HuH-7.5 (cell line): ENCODE data around the gene ANTXR1.

Experiments used
- DNase-seq: peaks from one replicate; pipeline ENCODE4 v3.0.0; 2011; ENCODE audit warnings: low spot score

The ANTXR1 gene

GRCh38 chr2:69134306-69134945 is 121.4 kb downstream of the ANTXR1 start:
- DNase-seq, result no peak

- DNase-seq, result no peak
Observed at GRCh38 chr2:69138247-69138772, 125.3 kb downstream of the ANTXR1 start.

- DNase-seq, result no peak
Observed at GRCh38 chr2:69138793-69139459, 125.9 kb downstream of the ANTXR1 start.

GRCh38 chr2:69139778-69140670 is 127.0 kb downstream of the ANTXR1 start:
- no peak for DNase-seq

DNA sequence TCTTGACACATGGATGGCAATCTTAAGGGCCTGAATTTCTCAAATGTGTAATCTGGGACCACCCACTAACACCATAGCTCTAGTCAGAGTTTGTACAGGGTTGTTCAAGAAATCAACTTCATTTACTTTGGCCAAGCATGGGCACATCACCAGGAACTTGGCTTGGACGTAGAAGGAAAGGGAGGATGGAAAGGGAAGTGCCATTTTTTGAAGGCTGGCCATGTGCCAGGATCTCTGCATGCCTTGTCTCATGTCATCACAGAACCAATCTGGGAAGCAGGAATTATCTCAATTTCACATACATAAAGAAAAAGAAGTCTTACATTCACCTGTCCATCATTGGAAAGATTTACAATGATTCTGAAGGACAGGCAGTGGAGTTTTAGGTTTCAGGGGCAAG is 128.1 kb downstream of the ANTXR1 start:
- no peak for DNase-seq

DNA sequence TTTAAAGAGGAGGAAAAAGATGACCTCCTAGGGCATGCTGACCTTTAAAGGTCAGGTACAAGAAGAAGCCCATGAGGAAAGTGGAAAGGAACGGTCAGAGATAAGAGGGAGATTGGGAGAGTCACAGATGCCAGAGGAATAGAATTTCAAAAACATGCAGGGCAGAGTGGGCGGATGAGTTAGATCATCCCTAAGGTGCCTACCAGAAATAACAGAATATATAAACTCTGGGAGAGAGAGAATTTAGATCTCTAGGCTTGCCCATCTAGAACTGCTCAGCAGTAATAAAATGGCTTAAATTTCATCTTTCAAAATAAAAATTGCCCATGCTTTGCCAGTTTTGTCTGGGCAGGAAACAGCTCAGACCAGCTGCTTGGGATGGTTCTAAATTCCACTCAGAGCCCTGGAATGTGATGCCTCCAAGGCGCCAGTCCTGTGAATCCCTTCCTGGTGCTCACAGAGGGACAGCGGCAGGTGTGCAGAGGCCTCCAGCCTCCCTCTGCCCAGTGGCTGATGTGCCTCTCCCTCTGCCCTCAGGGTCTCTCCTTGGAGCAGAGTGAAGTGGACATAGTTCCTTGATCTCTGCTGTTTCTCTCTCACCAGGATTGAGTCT is 130.9 kb downstream of the ANTXR1 start:
- DNase-seq, result no peak

DNA sequence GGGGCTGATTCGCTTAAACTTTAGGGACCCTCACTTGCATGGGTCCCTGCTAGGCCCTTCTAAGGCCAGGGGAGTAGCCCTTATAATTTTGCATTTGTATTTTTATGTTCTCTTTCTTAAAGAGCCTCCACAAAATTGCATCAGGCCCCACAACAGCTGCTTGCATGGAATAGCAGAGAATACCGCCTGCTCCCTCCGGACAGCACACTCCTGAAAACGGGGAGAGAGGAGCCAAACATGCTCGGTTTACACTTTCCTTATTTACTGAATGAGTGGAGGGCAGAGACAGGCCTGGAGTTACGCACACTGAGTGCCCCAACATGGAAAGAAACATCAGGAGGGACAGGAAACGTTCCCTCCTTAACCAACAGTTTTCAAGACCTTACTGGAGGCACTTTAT is 132.2 kb downstream of the ANTXR1 start:
- DNase-seq, result no peak

DNA sequence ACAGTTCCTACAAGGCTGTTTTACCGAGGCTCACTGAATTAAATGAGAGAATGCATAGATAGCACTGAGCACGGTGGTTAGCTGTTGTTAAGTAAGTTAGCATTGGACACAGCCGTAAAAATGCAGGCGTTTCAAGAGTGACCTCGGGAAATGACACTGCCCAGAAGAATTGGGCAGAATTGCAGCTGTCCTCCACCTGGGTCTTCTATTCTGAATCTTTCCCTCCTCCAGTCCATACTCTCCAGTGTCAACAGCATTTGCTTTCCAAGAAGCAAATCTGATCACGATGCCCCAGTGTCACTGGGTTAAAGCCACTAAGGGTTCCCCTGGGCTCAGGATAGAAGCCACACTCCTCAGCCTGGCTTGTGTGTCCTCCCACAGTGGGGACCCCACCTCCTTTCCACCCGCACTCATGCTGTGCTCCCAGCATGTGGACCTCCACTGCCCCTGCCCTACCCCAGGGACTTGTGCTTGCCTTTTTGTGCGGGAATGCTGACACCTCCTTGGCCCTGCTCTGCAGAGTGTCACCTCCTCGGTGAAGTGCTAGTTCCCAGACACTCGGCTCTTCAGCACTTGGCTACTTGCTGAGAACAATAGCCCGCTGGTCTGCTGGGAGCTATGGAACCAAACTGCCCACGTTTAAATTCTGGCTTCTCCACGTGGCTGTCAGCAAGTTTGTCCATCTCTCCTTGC is 135.0 kb downstream of the ANTXR1 start:
- no peak for DNase-seq

- no peak for DNase-seq
Observed at GRCh38 chr2:69149631-69150215, 136.7 kb downstream of the ANTXR1 start.

DNA sequence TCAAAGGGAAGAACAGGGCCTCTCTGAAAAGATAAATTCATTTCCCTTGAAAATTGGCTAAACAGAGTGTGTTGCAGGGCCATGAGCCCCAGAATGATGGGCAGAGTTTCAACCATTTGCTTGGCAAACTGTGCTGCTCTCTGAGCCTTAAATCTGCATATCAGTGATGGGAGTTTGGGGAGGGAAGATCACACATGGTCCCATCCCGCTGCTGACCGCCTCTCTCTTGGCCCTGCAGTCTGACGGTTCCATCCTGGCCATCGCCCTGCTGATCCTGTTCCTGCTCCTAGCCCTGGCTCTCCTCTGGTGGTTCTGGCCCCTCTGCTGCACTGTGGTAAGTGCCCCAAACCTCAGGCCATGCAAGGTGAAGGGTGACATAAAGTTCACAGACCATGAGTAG is 139.0 kb downstream of the ANTXR1 start:
- no peak for DNase-seq

DNA sequence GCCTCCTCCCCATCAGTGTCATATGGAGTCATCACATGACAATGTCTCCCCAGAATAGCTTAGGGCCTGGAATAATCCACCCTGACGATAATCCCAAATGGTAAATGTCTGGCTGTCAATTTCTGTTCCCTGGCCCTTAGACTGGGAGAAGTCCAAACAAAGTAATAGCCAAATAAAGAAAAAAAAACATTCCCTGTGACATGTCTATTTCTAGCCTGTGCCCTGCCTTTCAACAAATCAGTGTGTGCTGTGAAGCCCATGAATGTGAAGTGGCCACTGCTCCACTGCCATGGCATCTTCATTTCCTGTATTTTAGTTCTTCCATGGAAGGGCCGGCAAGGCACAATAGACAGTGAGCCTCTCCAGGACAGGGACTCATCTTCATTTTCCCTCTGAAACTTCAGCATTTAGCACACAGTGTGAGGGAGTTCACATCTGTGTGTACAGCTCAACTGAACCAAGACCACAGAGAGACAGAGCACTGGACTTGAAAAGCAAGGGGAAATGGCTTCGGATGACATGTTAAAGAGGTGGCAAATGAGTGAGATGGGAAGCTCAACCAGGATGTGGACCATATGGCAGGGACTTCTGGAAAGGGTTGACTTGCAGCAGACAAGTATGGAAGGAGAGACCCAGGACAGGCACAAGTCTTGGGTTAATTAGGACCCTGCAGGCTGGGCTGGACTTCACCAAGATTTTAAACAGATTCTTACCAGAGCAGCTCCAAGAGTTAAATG is 140.0 kb downstream of the ANTXR1 start:
- DNase-seq, result no peak

DNA sequence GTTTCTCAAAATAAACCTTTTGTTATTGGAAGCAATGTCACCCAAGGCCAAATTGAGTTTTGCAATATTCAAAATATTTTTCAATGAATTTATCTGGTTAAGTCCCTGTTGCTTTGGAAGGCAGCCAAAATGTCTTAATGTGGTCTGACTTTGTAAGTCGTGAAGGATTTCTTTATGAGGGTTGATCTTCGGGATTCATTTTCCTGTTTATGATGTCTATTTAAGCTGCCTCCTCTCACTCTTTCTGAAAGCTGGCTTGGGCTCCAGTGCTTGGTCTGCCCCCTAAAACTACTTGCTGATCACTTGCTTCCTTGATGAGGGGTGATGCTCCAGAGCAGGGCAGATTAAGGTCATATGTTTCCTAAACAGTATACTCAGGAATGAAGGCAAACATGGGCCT is 141.1 kb downstream of the ANTXR1 start:
- no peak for DNase-seq

- no peak for DNase-seq
Observed at GRCh38 chr2:69156624-69157023, 143.6 kb downstream of the ANTXR1 start.

GRCh38 chr2:69157441-69157840 is 144.5 kb downstream of the ANTXR1 start:
- no peak for DNase-seq

GRCh38 chr2:69159986-69160385 is 147.0 kb downstream of the ANTXR1 start:
- DNase-seq, result no peak

GRCh38 chr2:69162057-69162456 is 149.1 kb downstream of the ANTXR1 start:
- no peak for DNase-seq

DNA sequence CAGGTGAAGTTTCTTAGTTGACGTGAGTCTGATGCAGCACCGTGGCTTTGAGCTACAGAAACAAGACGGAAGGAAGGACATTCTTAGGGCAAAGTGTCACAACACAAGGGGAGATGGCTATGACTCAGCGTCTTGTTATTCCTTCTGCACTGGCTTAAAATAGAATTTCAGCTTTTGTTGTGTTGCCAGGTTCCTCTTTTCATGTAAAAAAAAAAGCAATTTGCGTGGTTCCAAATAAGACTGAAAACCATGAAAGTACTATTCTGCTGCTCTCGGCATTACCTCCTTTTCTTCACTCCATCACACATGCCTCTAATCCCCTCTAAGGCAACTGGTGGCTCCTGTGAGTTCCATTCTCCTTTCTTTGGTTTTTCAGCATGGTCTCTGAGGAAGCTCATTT is 150.1 kb downstream of the ANTXR1 start:
- no peak for DNase-seq

GRCh38 chr2:69163556-69163955 is 150.6 kb downstream of the ANTXR1 start:
- no peak for DNase-seq

DNA sequence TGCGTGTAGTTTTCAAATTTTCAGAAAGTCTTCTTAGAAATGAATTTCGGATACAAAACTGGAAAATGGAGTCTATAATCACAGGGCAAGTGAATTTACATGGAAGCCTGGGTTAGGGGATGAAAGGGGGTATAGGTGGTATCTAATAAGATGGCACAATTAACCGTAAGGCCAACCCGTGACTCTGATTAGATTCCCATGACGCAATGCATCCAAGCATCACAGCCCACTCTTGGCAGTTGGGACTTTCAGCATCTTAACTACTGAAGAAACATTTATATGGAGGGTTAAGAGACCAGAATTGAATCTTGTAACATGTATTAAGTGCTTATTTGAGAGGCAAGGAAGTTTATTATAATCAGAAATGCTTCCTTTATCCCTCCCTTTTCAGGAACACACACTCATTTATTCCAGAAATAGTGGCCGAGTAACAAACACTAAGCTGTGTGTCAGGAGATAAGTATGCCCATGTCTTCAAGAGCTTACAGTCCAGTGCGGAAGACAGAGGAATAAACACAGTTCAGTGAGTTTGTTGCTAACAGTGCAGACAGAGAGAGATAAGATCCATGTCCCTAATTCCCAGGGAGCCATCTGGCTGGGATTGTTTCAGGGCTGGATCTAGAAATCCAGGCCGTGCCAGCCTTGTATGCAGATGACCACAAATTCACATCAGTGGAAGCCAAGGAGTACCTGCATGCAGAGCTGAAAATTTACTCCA is 151.2 kb downstream of the ANTXR1 start:
- DNase-seq, result no peak
